GM12891 (cell line): ENCODE results near the gene FAN1.

Source experiments
- POLR2A ChIP-seq: IDR thresholded peaks from 2 replicates; pipeline ENCODE4 v1.6.1; 2011; ENCODE audit warnings: low read depth, low read length, control low read depth
- POLR2AphosphoS5 ChIP-seq: IDR thresholded peaks from 2 replicates; pipeline ENCODE4 v1.6.1; 2011; ENCODE audit warnings: low read depth, low read length, control low read depth

- TF ChIP-seq POLR2AphosphoS5 (no peak), POLR2A (no peak)
Measured at GRCh38 chr15:30933293-30933692, 29.6 kb downstream of the FAN1 start.
